HEK293 (cell line): ENCODE results near the gene GALNTL6.
"Not testable (repeated sequence)": the region's sequence is repeated elsewhere in the genome, so short reads cannot be mapped to it uniquely, and the experiment has no call there.

Source experiments
- CTCF ChIA-PET: fragments of 350-600 bp; formaldehyde crosslinking; extraction: SDS; loops from one replicate; lab custom pipeline; 2021; ENCODE audit warnings: antibody characterized with exemption; lab: Yijun Ruan, JAX
- POLR2A ChIA-PET: fragments of 300-600 bp; formaldehyde crosslinking; extraction: SDS; loops from one replicate; lab custom pipeline; 2020; ENCODE audit warnings: antibody characterized with exemption, inconsistent platforms; lab: Yijun Ruan, JAX
- H3K27ac ChIP-seq: fragments of 200-500 bp; sonication (Bioruptor generic); 2 replicates; pipeline ENCODE4 v1.5.1; 2014; ENCODE audit warnings: low read depth, low read length, control low read depth, inconsistent platforms; ENCODE audit errors: extremely low read depth
- H3K36me3 ChIP-seq, 2 experiments: fragments of 200-500 bp in 1 of 2; sonication (Bioruptor generic) in 1 of 2; 1 replicate in 1 of 2; 2 replicates in 1 of 2; pipeline ENCODE4 v1.5.1; 2014 to 2017; ENCODE audit warnings: inconsistent platforms in 2 of 2, low read length in 2 of 2; ENCODE audit not compliant: control insufficient read depth in 2 of 2, insufficient read depth in 1 of 2
- H3K4me1 ChIP-seq: fragments of 200-500 bp; sonication (Bioruptor generic); 2 replicates; pipeline ENCODE4 v1.5.1; 2014; ENCODE audit warnings: mild to moderate bottlenecking, low read length, inconsistent platforms; ENCODE audit not compliant: control insufficient read depth, insufficient read depth
- H3K4me3 ChIP-seq: 2 replicates; pipeline ENCODE4 v1.5.1; 2011; ENCODE audit warnings: low read depth, mild to moderate bottlenecking, control low read depth, low read length, moderate library complexity
- H3K9me3 ChIP-seq: fragments of 200-500 bp; sonication (Bioruptor generic); 2 replicates; pipeline ENCODE4 v1.5.1; 2014; ENCODE audit warnings: low read depth, low read length, inconsistent platforms; ENCODE audit not compliant: control insufficient read depth, insufficient read depth
- GLI2 ChIP-seq: fragments of 450-650 bp; formaldehyde crosslinking; IDR thresholded peaks from 2 replicates; pipeline ENCODE4; 2017; ENCODE audit warnings: missing biosample characterization, missing genetic modification characterization, low read depth, borderline replicate concordance
- HOXD13 ChIP-seq: sonication (generic); formaldehyde crosslinking; IDR thresholded peaks from 2 replicates; pipeline ENCODE4 v1.8.0; 2022; ENCODE audit warnings: missing genetic modification reagents, borderline replicate concordance
- KLF7 ChIP-seq: fragments of 450-650 bp; formaldehyde crosslinking; IDR thresholded peaks from 2 replicates; pipeline ENCODE4 v1.5.1; 2016; ENCODE audit warnings: missing biosample characterization, missing genetic modification characterization, borderline replicate concordance
- KLF8 ChIP-seq: fragments of 450-650 bp; formaldehyde crosslinking; IDR thresholded peaks from 2 replicates; pipeline ENCODE4 v1.5.1; 2016; ENCODE audit warnings: missing biosample characterization, missing genetic modification characterization
- YY1 ChIP-seq: fragments of 450-650 bp; formaldehyde crosslinking; IDR thresholded peaks from 2 replicates; pipeline ENCODE4 v1.5.1; 2018; ENCODE audit warnings: missing biosample characterization, missing genetic modification characterization
- YY2 ChIP-seq: fragments of 450-650 bp; formaldehyde crosslinking; IDR thresholded peaks from 2 replicates; pipeline ENCODE4 v1.5.1; 2016; ENCODE audit warnings: missing biosample characterization, missing genetic modification characterization
- ZBTB1 ChIP-seq: fragments of 450-650 bp; formaldehyde crosslinking; IDR thresholded peaks from 2 replicates; pipeline ENCODE4 v1.5.1; 2016; ENCODE audit warnings: missing biosample characterization, missing genetic modification characterization
- ZFP69B ChIP-seq: fragments of 450-650 bp; formaldehyde crosslinking; IDR thresholded peaks from 2 replicates; pipeline ENCODE4 v1.5.1; 2016; ENCODE audit warnings: missing biosample characterization, missing genetic modification characterization
- ZIC2 ChIP-seq: fragments of 450-650 bp; formaldehyde crosslinking; IDR thresholded peaks from 2 replicates; pipeline ENCODE4 v1.5.1; 2016; ENCODE audit warnings: missing biosample characterization, missing genetic modification characterization
- ZNF155 ChIP-seq: fragments of 450-650 bp; formaldehyde crosslinking; IDR thresholded peaks from 2 replicates; pipeline ENCODE4 v1.5.1; 2016; ENCODE audit warnings: missing biosample characterization, missing genetic modification characterization
- ZNF16 ChIP-seq: fragments of 450-650 bp; formaldehyde crosslinking; IDR thresholded peaks from 2 replicates; pipeline ENCODE4 v1.5.1; 2016; ENCODE audit warnings: low read depth, missing biosample characterization, missing genetic modification characterization
- ZNF174 ChIP-seq: fragments of 450-650 bp; formaldehyde crosslinking; IDR thresholded peaks from 2 replicates; pipeline ENCODE4 v1.5.0; 2017; ENCODE audit warnings: missing biosample characterization, mild to moderate bottlenecking, missing genetic modification characterization
- ZNF354C ChIP-seq: fragments of 450-650 bp; formaldehyde crosslinking; IDR thresholded peaks from 2 replicates; pipeline ENCODE4 v1.5.1; 2016; ENCODE audit warnings: missing biosample characterization, missing genetic modification characterization, low read depth, borderline replicate concordance
- ZNF366 ChIP-seq: fragments of 450-650 bp; formaldehyde crosslinking; conservative IDR thresholded peaks from 2 replicates; pipeline ENCODE4 v1.5.1; 2016; ENCODE audit warnings: missing biosample characterization, missing genetic modification characterization
- ZNF391 ChIP-seq: fragments of 450-650 bp; formaldehyde crosslinking; IDR thresholded peaks from 2 replicates; pipeline ENCODE4 v1.5.1; 2016; ENCODE audit warnings: low read depth, missing biosample characterization, missing genetic modification characterization, borderline replicate concordance
- ZNF423 ChIP-seq: fragments of 450-650 bp; formaldehyde crosslinking; IDR thresholded peaks from 2 replicates; pipeline ENCODE4 v1.5.1; 2016; ENCODE audit warnings: missing biosample characterization, missing genetic modification characterization
- ZNF544 ChIP-seq: fragments of 450-650 bp; formaldehyde crosslinking; IDR thresholded peaks from 2 replicates; pipeline ENCODE4 v1.5.0; 2017; ENCODE audit warnings: missing biosample characterization, missing genetic modification characterization
- ZNF585B ChIP-seq: fragments of 450-650 bp; formaldehyde crosslinking; IDR thresholded peaks from 2 replicates; pipeline ENCODE4 v1.5.1; 2016; ENCODE audit warnings: missing biosample characterization, missing genetic modification characterization
- ZNF624 ChIP-seq: fragments of 450-650 bp; formaldehyde crosslinking; IDR thresholded peaks from 2 replicates; pipeline ENCODE4 v1.5.1; 2017; ENCODE audit warnings: missing biosample characterization, missing genetic modification characterization
- ZNF707 ChIP-seq: fragments of 450-650 bp; formaldehyde crosslinking; IDR thresholded peaks from 2 replicates; pipeline ENCODE4 v1.5.1; 2016; ENCODE audit warnings: missing biosample characterization, missing genetic modification characterization
- ZNF785 ChIP-seq: fragments of 450-650 bp; formaldehyde crosslinking; IDR thresholded peaks from 2 replicates; pipeline ENCODE4 v1.5.1; 2016; ENCODE audit warnings: missing biosample characterization, missing genetic modification characterization
- ZSCAN16 ChIP-seq: fragments of 450-650 bp; formaldehyde crosslinking; IDR thresholded peaks from 2 replicates; pipeline ENCODE4 v1.5.1; 2016; ENCODE audit warnings: missing biosample characterization, missing genetic modification characterization
- TF ChIP-seq, protein P1 (sequence below): fragments of 450-650 bp; formaldehyde crosslinking; IDR thresholded peaks from 2 replicates; pipeline ENCODE4 v1.5.1; 2016; ENCODE audit warnings: missing biosample characterization, missing genetic modification characterization
- TF ChIP-seq, protein P2 (sequence below): fragments of 450-650 bp; formaldehyde crosslinking; IDR thresholded peaks from 2 replicates; pipeline ENCODE4 v1.5.1; 2016; ENCODE audit warnings: missing biosample characterization, missing genetic modification characterization
- TF ChIP-seq, protein P3 (sequence below): fragments of 450-650 bp; formaldehyde crosslinking; IDR thresholded peaks from 2 replicates; pipeline ENCODE4 v1.5.1; 2016; ENCODE audit warnings: missing biosample characterization, missing genetic modification characterization, borderline replicate concordance

Gene GALNTL6

DNA sequence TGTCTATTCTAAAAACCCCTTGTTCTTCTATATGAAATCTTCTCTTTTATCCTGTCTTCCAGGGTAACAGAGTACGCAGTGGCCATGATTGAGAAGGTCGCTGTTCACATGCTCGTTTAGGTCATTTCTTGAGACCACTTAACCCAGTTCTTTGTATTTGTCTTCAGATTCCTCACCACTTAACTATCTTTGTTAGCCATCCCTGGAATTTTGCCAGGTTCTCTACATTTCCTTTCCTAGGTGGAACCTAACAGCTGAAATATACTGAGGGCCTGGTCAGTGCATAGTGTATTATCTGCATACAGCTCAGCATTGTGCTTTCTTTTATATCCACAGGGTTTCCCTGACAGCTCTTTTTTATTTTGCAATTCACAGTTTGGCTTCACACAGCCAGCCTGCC is 1206.5 kb downstream of the GALNTL6 start:
- Histone ChIP-seq H3K36me3 (no peaks in the 10 kb centered on the region), H3K4me3 (no peak overlapping the region), H3K27ac (no peak overlapping the region), H3K9me3 (no peaks in the 10 kb centered on the region), H3K4me1 (no peaks in the 10 kb centered on the region)
- ChIA-PET POLR2A (no interaction called here), CTCF (interaction anchor here (0.9 kb wide), 1 partner anchor 238 kb away, joined by 3 read pairs; no protein-coding TSS in a partner anchor)
- TF ChIP-seq ZNF624 (tag by site-specific recombination), result no peak
- TF ChIP-seq KLF8, result no peak
- TF ChIP-seq ZNF155 (tag by site-specific recombination), result no peak
- no peak for TF ChIP-seq ZBTB1 (tag by site-specific recombination)
- TF ChIP-seq ZNF785 (tag by site-specific recombination), result no peak
- TF ChIP-seq ZNF707 (tag by site-specific recombination), result no peak
- TF ChIP-seq HOXD13 (CRISPR knock-in tag), result no peak
- no peak for TF ChIP-seq ZNF544 (tag by site-specific recombination)
- TF ChIP-seq, protein P1, sequence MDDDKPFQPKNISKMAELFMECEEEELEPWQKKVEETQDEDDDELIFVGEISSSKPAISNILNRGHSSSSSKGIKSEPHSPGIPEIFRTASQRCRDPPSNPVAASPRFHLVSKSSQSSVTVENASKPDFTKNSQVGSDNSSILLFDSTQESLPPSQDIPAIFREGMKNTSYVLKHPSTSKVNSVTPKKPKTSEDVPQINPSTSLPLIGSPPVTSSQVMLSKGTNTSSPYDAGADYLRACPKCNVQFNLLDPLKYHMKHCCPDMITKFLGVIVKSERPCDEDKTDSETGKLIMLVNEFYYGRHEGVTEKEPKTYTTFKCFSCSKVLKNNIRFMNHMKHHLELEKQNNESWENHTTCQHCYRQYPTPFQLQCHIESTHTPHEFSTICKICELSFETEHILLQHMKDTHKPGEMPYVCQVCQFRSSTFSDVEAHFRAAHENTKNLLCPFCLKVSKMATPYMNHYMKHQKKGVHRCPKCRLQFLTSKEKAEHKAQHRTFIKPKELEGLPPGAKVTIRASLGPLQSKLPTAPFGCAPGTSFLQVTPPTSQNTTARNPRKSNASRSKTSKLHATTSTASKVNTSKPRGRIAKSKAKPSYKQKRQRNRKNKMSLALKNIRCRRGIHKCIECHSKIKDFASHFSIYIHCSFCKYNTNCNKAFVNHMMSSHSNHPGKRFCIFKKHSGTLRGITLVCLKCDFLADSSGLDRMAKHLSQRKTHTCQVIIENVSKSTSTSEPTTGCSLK, result no peak
- TF ChIP-seq ZNF391, result no peak
- TF ChIP-seq YY2, result no peak
- TF ChIP-seq, protein P2, sequence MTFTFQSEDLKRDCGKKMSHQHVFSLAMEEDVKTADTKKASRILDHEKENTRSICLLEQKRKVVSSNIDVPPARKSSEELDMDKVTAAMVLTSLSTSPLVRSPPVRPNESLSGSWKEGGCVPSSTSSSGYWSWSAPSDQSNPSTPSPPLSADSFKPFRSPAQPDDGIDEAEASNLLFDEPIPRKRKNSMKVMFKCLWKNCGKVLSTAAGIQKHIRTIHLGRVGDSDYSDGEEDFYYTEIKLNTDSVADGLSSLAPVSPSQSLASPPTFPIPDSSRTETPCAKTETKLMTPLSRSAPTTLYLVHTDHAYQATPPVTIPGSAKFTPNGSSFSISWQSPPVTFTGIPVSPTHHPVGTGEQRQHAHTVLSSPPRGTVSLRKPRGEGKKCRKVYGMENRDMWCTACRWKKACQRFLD (tag by site-specific recombination), result no peak
- TF ChIP-seq ZNF423 (tag by site-specific recombination), result no peak
- no peak for TF ChIP-seq ZNF16 (tag by site-specific recombination)
- no peak for TF ChIP-seq YY1
- TF ChIP-seq ZFP69B, result no peak
- no peak for TF ChIP-seq ZNF354C

DNA sequence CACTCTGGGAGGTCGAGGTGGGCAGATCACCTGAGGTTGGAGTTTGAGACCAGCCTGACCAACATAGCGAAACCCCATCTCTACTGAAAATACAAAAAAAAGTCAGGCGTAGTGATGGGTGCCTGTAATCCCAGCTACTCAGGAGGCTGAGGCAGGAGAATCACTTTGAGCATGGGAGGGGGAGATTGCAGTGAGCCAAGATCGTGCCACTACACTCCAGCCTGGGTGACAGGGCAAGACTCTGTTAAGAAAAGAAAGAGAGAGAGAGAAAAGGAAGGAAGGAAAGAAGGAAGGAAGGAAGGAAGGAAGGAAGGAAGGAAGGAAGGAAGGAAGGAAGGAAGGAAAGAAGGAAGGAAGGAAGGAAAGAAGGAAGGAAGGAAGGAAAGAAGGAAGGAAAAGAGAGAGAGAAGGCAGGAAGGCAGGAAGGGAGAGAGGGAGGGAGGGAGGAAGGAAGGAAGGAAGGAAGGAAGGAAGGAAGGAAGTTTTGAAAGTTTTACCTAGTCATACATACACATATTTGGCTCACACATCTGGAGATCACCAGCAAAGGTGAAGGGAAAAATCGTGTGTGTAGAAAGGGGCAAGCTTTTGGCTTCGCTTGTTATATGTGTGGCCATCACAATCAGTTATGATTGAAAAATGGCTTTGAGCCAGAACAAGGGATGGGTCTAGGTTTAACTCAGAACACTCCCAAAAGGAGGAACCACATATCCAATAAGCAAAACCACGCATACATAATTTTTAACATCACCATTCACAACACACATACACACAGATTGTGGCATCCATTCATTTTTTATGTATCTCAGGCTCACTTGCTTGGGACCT is 1208.8 kb downstream of the GALNTL6 start:
- peak; percentile 79 for TF ChIP-seq ZNF366 (tag by site-specific recombination)
- H3K27ac ChIP-seq, POLR2A ChIA-PET, H3K4me1 ChIP-seq, H3K9me3 ChIP-seq, H3K36me3 ChIP-seq, H3K4me3 ChIP-seq: not testable (repeated sequence)
- CTCF ChIA-PET, result interaction anchor here (0.6 to 3.2 kb wide), 9 partner anchors 8 to 399 kb away, joined by 3 to 42 read pairs (median 3); no protein-coding TSS in a partner anchor

DNA sequence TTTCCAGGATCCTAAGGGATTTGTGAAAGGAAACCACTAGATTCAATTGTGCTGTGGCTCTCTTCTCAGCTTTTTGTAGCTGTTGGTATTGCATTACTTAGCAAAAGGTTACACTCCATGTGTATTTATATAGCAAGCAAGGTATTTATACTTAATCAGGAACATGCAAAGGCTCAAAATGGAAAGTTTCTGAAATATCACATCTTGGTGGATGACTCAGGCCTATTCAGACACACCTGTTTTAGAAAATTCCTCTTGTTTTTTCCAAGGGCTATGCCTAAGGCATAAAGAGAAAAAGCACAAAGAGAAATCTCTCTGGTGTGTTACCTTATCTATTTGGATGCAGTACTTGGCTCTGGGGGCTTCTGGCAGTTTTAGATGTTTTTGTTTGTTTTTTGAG is 1211.0 kb downstream of the GALNTL6 start:
- Histone ChIP-seq H3K4me1 (no peaks in the 10 kb centered on the region), H3K36me3 (no peaks in the 10 kb centered on the region), H3K27ac (no peak overlapping the region), H3K9me3 (no peaks in the 10 kb centered on the region), H3K4me3 (no peak overlapping the region)
- ChIA-PET CTCF (interaction anchor here (0.6 to 3.2 kb wide), 13 partner anchors 11 to 397 kb away, joined by 3 to 42 read pairs (median 4); no protein-coding TSS in a partner anchor), POLR2A (no interaction called here)
- TF ChIP-seq ZIC2 (no peak), KLF7 (tag by site-specific recombination) (no peak), ZSCAN16 (tag by site-specific recombination) (no peak), GLI2 (tag by site-specific recombination) (no peak), ZNF585B (no peak), ZNF174 (no peak)
- TF ChIP-seq, protein P3, sequence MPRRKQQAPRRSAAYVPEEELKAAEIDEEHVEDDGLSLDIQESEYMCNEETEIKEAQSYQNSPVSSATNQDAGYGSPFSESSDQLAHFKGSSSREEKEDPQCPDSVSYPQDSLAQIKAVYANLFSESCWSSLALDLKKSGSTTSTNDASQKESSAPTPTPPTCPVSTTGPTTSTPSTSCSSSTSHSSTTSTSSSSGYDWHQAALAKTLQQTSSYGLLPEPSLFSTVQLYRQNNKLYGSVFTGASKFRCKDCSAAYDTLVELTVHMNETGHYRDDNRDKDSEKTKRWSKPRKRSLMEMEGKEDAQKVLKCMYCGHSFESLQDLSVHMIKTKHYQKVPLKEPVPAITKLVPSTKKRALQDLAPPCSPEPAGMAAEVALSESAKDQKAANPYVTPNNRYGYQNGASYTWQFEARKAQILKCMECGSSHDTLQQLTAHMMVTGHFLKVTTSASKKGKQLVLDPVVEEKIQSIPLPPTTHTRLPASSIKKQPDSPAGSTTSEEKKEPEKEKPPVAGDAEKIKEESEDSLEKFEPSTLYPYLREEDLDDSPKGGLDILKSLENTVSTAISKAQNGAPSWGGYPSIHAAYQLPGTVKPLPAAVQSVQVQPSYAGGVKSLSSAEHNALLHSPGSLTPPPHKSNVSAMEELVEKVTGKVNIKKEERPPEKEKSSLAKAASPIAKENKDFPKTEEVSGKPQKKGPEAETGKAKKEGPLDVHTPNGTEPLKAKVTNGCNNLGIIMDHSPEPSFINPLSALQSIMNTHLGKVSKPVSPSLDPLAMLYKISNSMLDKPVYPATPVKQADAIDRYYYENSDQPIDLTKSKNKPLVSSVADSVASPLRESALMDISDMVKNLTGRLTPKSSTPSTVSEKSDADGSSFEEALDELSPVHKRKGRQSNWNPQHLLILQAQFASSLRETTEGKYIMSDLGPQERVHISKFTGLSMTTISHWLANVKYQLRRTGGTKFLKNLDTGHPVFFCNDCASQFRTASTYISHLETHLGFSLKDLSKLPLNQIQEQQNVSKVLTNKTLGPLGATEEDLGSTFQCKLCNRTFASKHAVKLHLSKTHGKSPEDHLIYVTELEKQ (tag by site-specific recombination), result no peak
